MM.1S (cell line): ENCODE data around the gene RAB21.
"Not testable (repeated sequence)": the region's sequence is repeated elsewhere in the genome, so short reads cannot be mapped to it uniquely, and the experiment has no call there.

ENCODE experiments used
- DNase-seq: peaks from one replicate; pipeline ENCODE4 v3.0.0-alpha.2; 2015
- H2AFZ ChIP-seq: fragments of 300-600 bp; sonication (generic); 2 replicates; pipeline ENCODE4 v1.6.0; 2016; ENCODE audit warnings: antibody characterized with exemption, low read length
- H3F3A ChIP-seq: fragments of 300-600 bp; sonication (generic); 2 replicates; pipeline ENCODE4 v1.6.1; 2016; ENCODE audit warnings: mild to moderate bottlenecking, antibody characterized with exemption, low read length, moderate library complexity, mixed read lengths; ENCODE audit not compliant: insufficient read depth
- H3K27ac ChIP-seq: fragments of 300-600 bp; sonication (generic); 2 replicates; pipeline ENCODE4 v1.5.1; 2016; ENCODE audit warnings: mild to moderate bottlenecking, low read length
- H3K27me3 ChIP-seq: fragments of 300-600 bp; sonication (generic); replicated peaks from 2 replicates; pipeline ENCODE4 v1.6.0; 2016; ENCODE audit warnings: low read length; ENCODE audit not compliant: insufficient read depth
- H3K36me3 ChIP-seq: fragments of 300-600 bp; sonication (generic); replicated peaks from 2 replicates; pipeline ENCODE4 v1.6.1; 2016; ENCODE audit warnings: mild to moderate bottlenecking, low read length, mixed read lengths; ENCODE audit not compliant: insufficient read depth
- H3K4me1 ChIP-seq: fragments of 300-600 bp; sonication (generic); 2 replicates; pipeline ENCODE4 v1.6.1; 2016; ENCODE audit warnings: low read length, mixed read lengths
- H3K4me2 ChIP-seq: fragments of 300-600 bp; sonication (generic); 2 replicates; pipeline ENCODE4 v1.6.0; 2016; ENCODE audit warnings: low read depth, low read length
- H3K4me3 ChIP-seq: fragments of 300-600 bp; sonication (generic); 2 replicates; pipeline ENCODE4 v1.5.1; 2016; ENCODE audit warnings: low read length, mixed read lengths
- H3K79me2 ChIP-seq: fragments of 300-600 bp; sonication (generic); 2 replicates; pipeline ENCODE4 v1.6.1; 2016; ENCODE audit warnings: mixed run types, low read length, mixed read lengths
- H3K9ac ChIP-seq: fragments of 300-600 bp; sonication (generic); 2 replicates; pipeline ENCODE4 v1.6.1; 2016; ENCODE audit warnings: low read length, mixed read lengths
- H3K9me2 ChIP-seq: fragments of 300-600 bp; sonication (generic); replicated peaks from 2 replicates; pipeline ENCODE4 v1.6.1; 2016; ENCODE audit warnings: mild to moderate bottlenecking, low read length, mixed read lengths; ENCODE audit not compliant: insufficient read depth
- H3K9me3 ChIP-seq: fragments of 300-600 bp; sonication (generic); replicated peaks from 2 replicates; pipeline ENCODE4 v1.6.1; 2016; ENCODE audit warnings: mild to moderate bottlenecking, low read length, mixed read lengths; ENCODE audit not compliant: insufficient read depth
- H4K20me1 ChIP-seq: fragments of 300-600 bp; sonication (generic); 2 replicates; pipeline ENCODE4 v1.6.1; 2016; ENCODE audit warnings: mild to moderate bottlenecking, low read length, moderate library complexity, mixed read lengths; ENCODE audit not compliant: insufficient read depth
- CTCF ChIP-seq: fragments of 300-600 bp; sonication (generic); IDR thresholded peaks from 2 replicates; pipeline ENCODE4 v1.5.1; 2016; ENCODE audit warnings: antibody characterized with exemption, low read length, mixed read lengths
- EZH2 ChIP-seq: fragments of 300-600 bp; sonication (generic); optimal IDR thresholded peaks from 2 replicates; pipeline ENCODE3; 2017; ENCODE audit warnings: low read depth, mild to moderate bottlenecking, antibody characterized with exemption, low read length, mixed read lengths
- EZH2phosphoT487 ChIP-seq: fragments of 300-600 bp; sonication (generic); IDR thresholded peaks from 2 replicates; pipeline ENCODE4 v1.6.1; 2018; ENCODE audit warnings: antibody characterized with exemption, low read length

Gene RAB21

GRCh38 chr12:71756054-71756690 lies 1.5 kb downstream of the RAB21 start:
- Histone ChIP-seq H3F3A (no peaks in the 10 kb centered on the region), H3K27me3 (no peaks in the 10 kb centered on the region), H3K9ac (peak overlapping the region; percentile 79; the same call in 1 of the 2 replicates), H3K36me3 (no peaks in the 10 kb centered on the region; the same call in 1 of the 2 replicates), H3K27ac (peak overlapping the region; percentile 83; the same call in 1 of the 2 replicates), H3K9me2 (no peaks in the 10 kb centered on the region), H3K4me2 (peak overlapping the region; percentile 78), H4K20me1 (peaks cover 7% of the 10 kb centered on the region; the same call in 1 of the 2 replicates), H3K4me3 (peak overlapping the region; percentile 93), H3K4me1 (peaks cover 23% of the 10 kb centered on the region), H3K79me2 (peaks cover 62% of the 10 kb centered on the region), H2AFZ (no peak overlapping the region), H3K9me3 (no peaks in the 10 kb centered on the region)
- TF ChIP-seq EZH2 (no peak), EZH2phosphoT487 (no peak), CTCF (no peak)
- DNase-seq: no peak

- H3K9me2 ChIP-seq: no peaks in the 10 kb centered on the region
- peaks cover 19% of the 10 kb centered on the region for H3K4me1 ChIP-seq
- no peak overlapping the region for H3K9ac ChIP-seq
- peaks cover 99% of the 10 kb centered on the region for H3K79me2 ChIP-seq
- H2AFZ ChIP-seq: no peak overlapping the region
- H3F3A ChIP-seq: no peaks in the 10 kb centered on the region
- no peaks in the 10 kb centered on the region; the same call in 1 of the 2 replicates for H3K36me3 ChIP-seq
- H3K4me3 ChIP-seq: no peak overlapping the region
- H3K4me2 ChIP-seq: no peak overlapping the region
- TF ChIP-seq EZH2 (no peak), EZH2phosphoT487 (no peak), CTCF (no peak)
- no peaks in the 10 kb centered on the region for H3K9me3 ChIP-seq
- no peak overlapping the region for H3K27ac ChIP-seq
- peaks cover 7% of the 10 kb centered on the region for H4K20me1 ChIP-seq
- DNase-seq: no peak
- no peaks in the 10 kb centered on the region for H3K27me3 ChIP-seq
Observed at GRCh38 chr12:71759941-71760340, 5.3 kb downstream of the RAB21 start.

GRCh38 chr12:71760471-71760870 lies 5.8 kb downstream of the RAB21 start:
- Histone ChIP-seq H3K4me1 (peaks cover 19% of the 10 kb centered on the region), H3K27ac (no peak overlapping the region), H3K27me3 (no peaks in the 10 kb centered on the region), H2AFZ (no peak overlapping the region), H4K20me1 (peaks cover 7% of the 10 kb centered on the region), H3K79me2 (peaks cover 100% of the 10 kb centered on the region), H3K9ac (no peak overlapping the region), H3F3A (no peaks in the 10 kb centered on the region), H3K36me3 (no peaks in the 10 kb centered on the region; the same call in 1 of the 2 replicates), H3K9me3 (no peaks in the 10 kb centered on the region), H3K4me2 (no peak overlapping the region), H3K9me2 (no peaks in the 10 kb centered on the region), H3K4me3 (no peak overlapping the region)
- DNase-seq: no peak
- TF ChIP-seq CTCF (no peak), EZH2phosphoT487 (no peak), EZH2 (no peak)

- H3K4me1 ChIP-seq: peaks cover 14% of the 10 kb centered on the region
- H3K27me3 ChIP-seq, H2AFZ ChIP-seq, H3K9ac ChIP-seq, H3K36me3 ChIP-seq, H3K27ac ChIP-seq, DNase-seq, H3K4me3 ChIP-seq, H3K9me3 ChIP-seq, H3K4me2 ChIP-seq, H3K9me2 ChIP-seq, H4K20me1 ChIP-seq, H3F3A ChIP-seq: not testable (repeated sequence)
- H3K79me2 ChIP-seq: peaks cover 100% of the 10 kb centered on the region
Observed at GRCh38 chr12:71761354-71761753, 6.7 kb downstream of the RAB21 start.
